ENCODE measurements around the gene OR2M5.

OR2M5 gene

GRCh38 chr1:248136811-248137210, 8.1 kb upstream of the OR2M5 start:
- no peak for DNase-seq (ENCODE audit: low read depth)
- TF ChIP-seq CTCF (IDR thresholded peaks at IDR 0.05; ENCODE audit: insufficient read depth, low read depth, low read length, missing control alignments): no peak
- no peak overlapping the region for H3K4me3 ChIP-seq (ENCODE audit: low read length)

DNA sequence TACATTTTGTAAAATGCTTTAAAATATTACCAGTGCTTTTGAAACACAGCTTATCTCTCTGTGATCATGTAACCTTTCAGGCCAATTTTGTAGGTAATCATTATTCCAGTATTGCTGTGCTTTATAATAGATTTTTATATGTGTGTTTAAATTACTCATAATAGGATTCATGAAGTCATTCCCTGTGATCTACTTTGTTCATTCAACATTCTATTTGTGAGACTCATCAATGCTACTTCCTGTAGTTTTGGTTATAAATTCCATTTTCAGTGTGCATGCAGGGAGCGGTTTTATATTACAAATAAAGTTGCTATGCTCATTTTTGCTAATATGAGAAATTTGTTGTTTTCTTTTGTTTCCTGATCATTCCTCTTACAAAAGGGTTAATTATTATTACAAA, 4.1 kb upstream of the OR2M5 start:
- DNase-seq (ENCODE audit: low read depth): no peak
- no peak overlapping the region for H3K4me3 ChIP-seq (ENCODE audit: low read length)
- TF ChIP-seq CTCF (IDR thresholded peaks at IDR 0.05; ENCODE audit: insufficient read depth, low read depth, low read length, missing control alignments): no peak

GRCh38 chr1:248143311-248143710, 1.6 kb upstream of the OR2M5 start:
- DNase-seq (ENCODE audit: low read depth): no peak
- TF ChIP-seq CTCF (IDR thresholded peaks at IDR 0.05; ENCODE audit: insufficient read depth, low read depth, low read length, missing control alignments): no peak
- no peak overlapping the region for H3K4me3 ChIP-seq (ENCODE audit: low read length)

GRCh38 chr1:248152056-248152827, 7.3 kb downstream of the OR2M5 start:
- TF ChIP-seq CTCF (IDR thresholded peaks at IDR 0.05; ENCODE audit: insufficient read depth, low read depth, low read length, missing control alignments): no peak
- no peak for DNase-seq (ENCODE audit: low read depth)
- H3K4me3 ChIP-seq (ENCODE audit: low read length): no peak overlapping the region

DNA sequence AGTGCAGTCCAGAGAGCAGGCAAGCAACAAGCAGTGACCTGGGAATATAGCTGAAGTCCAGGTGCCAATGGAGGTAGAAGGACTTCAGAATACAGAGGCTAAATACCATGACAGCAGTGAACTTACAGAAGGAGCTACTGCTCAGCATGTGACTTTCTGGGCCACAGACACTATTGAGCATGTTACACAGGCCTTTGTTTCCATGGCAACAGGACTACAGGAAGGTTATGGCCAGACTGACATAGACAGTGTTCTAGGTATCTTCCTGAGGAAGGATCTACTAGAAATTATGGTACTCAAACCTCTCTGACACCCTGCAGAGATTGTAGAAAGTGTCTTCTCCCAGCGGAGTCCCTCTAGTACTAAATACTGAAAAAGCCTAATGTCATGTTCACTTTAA, 11.0 kb downstream of the OR2M5 start:
- no peak for TF ChIP-seq CTCF (IDR thresholded peaks at IDR 0.05; ENCODE audit: insufficient read depth, low read depth, low read length, missing control alignments)
- DNase-seq (ENCODE audit: low read depth): no peak
- no peak overlapping the region for H3K4me3 ChIP-seq (ENCODE audit: low read length)

GRCh38 chr1:248158758-248159157, 13.8 kb downstream of the OR2M5 start:
- no peak for TF ChIP-seq CTCF (IDR thresholded peaks at IDR 0.05; ENCODE audit: insufficient read depth, low read depth, low read length, missing control alignments)
- DNase-seq (ENCODE audit: low read depth): no peak
- no peak overlapping the region for H3K4me3 ChIP-seq (ENCODE audit: low read length)

- TF ChIP-seq CTCF (IDR thresholded peaks at IDR 0.05; ENCODE audit: insufficient read depth, low read depth, low read length, missing control alignments): no peak
Observed at GRCh38 chr1:248164031-248164430, 19.1 kb downstream of the OR2M5 start.

More at GRCh38 chr1:248164031-248164430, 19.1 kb downstream of the OR2M5 start:
- DNase-seq (ENCODE audit: low read depth): no peak
- H3K4me3 ChIP-seq (ENCODE audit: low read length): no peak overlapping the region
